ENCODE results near the gene C3orf85.
"Not testable (repeated sequence)": the region's sequence is repeated elsewhere in the genome, so short reads cannot be mapped to it uniquely, and the experiment has no call there.

The C3orf85 gene, protein sequence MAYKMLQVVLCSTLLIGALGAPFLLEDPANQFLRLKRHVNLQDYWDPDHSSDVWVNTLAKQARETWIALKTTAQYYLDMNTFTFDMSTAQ

GRCh38 chr3:109136523-109136922 is at the start of gene C3orf85:
Gene C3orf85, plus strand, starts transcription at chr3:109136719. Its CDS starts 129 bp downstream, at chr3:109136848.
- DNase-seq: no peak

DNA sequence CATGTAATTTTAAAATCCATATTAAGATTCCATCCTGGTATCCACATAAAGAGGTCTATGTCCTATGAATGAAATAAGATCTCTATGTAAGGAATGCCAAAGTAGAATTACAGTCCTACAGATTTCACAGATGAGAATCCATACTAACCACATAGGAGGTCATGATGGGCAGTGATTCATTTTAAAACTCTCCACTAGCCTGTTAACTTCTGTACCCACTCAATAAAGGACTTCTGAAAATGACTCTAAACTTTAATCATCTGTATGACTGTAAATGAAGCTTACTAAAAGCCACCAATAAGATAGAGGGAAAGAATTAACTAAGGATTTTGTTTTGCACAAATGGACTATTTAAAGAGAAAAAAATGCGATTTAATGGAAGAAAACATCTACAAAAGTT is 47.3 kb upstream of the C3orf85 start:
- DNase-seq: no peak

GRCh38 chr3:109091846-109092245 is 44.7 kb upstream of the C3orf85 start:
- no peak for DNase-seq

GRCh38 chr3:109093561-109093960 is 43.0 kb upstream of the C3orf85 start:
- no peak for DNase-seq

DNA sequence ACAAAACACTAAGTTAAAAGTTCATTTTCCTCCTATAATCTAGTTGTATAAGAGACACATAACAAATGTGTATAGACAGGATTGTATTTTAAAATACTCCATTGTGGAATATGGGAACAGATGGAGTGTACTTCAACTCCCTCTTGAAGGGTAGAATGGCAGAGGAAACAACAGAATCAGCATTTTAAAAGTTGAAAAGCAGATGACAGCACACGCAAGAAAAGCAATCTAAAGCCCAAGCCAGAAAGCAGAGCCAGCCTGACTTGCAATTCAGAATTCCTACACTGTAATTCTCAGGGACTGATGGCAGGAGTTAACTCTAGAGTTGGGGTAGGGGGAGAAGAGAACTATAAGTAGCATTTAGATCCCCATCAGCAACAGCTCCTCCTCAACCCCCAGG is 41.4 kb upstream of the C3orf85 start:
- no peak for DNase-seq

- no peak for DNase-seq
These were observed 38.4 kb upstream of the C3orf85 start for GRCh38 chr3:109098079-109098644.

DNA sequence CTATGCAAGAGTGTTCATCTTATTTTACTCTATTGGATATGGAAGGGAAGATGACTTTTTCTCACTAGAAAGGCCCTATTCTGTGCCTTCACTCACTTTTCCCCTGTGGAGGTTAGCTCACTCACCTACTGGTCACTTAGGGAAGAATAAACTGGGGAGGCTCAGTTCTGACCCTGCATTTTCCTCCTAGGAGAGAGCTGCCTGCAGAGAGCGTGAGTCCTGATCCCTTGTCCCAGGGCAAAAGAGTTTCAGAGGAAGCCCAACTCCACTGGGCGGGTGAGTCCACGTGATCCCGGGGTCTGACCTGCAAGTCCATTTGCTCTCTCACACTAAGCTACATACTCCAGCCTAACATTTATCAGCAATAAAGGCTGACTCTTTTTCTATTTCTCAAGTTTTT is 26.9 kb upstream of the C3orf85 start:
- DNase-seq: no peak

GRCh38 chr3:109112946-109113760 is 23.4 kb upstream of the C3orf85 start:
- DNase-seq: no peak

DNA sequence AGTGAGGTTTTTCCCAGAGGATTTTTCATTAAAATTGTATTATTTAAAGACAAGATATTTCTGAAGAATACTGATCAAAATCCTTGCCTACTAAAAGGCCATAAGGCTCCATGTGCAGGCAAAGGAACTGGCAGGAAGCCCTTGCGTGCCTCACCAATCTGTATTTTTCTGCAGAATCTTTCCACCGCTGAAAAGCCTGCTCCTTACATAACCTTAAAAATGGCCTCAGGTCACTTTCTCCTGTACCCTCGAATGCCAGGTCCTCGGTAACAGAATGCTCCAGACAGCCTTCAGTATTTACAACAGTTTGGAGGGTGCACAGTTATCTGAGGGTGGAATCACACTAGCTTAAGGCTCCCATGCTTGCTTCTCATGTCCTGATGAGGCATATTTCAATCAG is 21.8 kb upstream of the C3orf85 start:
- DNase-seq: no peak

DNA sequence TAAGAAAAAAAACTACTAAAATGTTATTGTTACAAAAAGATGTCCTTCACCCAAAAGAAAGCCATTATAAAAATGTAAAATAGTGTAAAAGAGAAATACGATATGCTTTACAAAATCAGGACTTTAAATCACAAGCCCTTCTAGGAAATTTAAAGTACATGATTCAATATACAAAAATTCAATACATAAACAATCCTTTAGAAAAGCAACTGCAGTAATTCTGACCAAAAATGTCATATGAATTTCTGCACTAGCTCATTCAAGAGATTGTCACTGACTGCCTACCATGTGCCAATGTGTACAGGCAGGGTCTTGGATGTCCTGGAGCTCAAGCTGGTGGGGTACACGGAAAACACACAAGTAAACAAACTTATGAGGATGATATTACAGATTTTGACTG is 21.1 kb upstream of the C3orf85 start:
- DNase-seq: no peak

DNA sequence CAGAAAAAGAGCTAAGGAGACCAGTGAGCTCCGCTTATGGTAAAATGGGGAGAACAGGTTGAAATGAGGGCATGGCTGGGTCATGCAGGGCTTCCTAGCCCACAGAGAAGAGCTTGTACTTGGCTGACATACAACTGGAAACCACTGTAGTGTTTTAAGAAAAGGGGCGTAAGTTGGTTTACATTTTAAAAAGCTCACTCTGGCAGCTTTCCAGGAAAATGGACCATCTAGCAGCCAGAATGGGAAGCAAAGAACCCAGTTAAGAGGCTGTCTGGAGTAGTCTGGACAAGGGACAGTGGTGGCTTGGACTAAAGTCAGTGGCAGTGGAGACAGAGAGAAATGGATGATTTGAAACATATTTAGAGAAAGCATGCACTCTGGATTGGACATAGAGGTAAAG is 20.5 kb upstream of the C3orf85 start:
- DNase-seq: no peak

GRCh38 chr3:109117939-109118338 is 18.6 kb upstream of the C3orf85 start, which contains the start of gene MORC1:
Gene MORC1, minus strand, starts transcription at chr3:109118134. Its CDS starts 75 bp downstream, at chr3:109118059.
- DNase-seq: no peak

DNA sequence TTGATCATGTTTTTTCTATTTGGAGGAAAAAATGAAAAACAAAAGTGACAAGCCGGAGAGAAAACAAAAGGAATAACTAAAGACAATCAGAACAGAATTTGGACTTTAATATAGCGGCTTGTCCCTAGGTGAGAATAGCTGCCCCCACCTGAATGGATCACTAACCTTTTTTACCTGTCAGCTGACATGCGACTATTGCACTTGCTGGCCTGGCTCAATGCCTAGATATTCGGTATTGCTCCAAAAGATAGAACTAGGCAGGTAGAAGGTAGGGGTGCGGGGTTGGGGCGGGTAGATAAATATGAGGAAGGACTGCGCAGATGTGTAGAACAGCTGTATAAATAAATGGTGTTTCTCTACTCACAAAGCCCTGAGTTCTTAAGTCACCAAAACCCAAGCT is 17.9 kb upstream of the C3orf85 start:
- DNase-seq: no peak

- no peak for DNase-seq
These were observed 13.8 kb upstream of the C3orf85 start for GRCh38 chr3:109122690-109123089.

GRCh38 chr3:109125902-109126301 is 10.6 kb upstream of the C3orf85 start:
- DNase-seq: no peak

GRCh38 chr3:109127553-109127952 is 9.0 kb upstream of the C3orf85 start:
- DNase-seq: no peak

DNA sequence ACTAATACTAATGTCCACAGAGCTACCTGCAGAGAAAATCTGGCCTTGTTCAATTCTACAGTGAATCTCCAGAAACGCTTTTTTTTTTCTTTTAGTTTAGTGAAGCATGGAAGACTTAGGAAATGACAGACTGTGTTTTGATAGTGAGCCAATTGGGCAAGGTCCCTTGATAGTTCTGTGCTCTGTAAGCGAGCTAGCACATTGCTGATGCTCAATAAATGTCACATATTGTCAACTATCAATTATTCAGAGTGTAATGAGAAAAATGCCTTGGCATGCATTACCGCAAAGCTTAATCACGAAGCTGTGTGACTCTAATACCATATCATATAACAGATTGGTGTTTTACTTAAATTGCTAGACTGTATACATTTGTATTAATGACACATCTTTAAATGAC is 5.2 kb upstream of the C3orf85 start:
- no peak for DNase-seq

DNA sequence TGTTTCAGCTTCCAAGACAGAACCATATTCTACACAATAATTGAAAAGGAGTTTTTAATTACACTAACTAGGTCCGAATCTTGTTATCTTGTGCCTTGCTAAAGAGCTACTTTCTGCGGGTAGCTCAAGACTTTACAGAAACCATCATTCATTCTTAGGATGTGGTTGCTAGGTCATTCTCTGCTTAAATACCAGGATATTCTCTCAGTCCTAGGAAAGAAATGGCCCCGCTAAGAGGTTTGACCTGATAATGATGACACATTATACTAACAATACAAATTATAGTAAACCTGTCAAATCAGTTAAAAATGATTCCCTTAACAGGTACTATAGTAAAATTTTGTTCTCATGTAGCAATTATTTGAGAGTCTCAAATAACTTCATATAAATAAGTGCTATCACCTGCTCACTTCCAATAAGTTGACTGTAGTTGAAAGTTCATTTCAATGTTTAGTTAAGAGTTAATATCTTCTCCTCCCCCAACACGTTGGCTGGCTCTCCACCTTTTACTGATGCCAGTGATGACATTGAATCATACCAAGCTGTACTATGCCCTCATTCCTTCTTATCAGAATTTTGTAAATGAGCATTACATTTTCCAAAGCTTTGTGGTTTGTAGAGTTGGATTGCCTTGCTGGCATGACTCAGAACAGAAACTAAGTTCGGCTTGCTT is 3.6 kb upstream of the C3orf85 start:
- DNase-seq: no peak

GRCh38 chr3:109133474-109133816 is 3.1 kb upstream of the C3orf85 start:
- not testable (repeated sequence) for DNase-seq

DNA sequence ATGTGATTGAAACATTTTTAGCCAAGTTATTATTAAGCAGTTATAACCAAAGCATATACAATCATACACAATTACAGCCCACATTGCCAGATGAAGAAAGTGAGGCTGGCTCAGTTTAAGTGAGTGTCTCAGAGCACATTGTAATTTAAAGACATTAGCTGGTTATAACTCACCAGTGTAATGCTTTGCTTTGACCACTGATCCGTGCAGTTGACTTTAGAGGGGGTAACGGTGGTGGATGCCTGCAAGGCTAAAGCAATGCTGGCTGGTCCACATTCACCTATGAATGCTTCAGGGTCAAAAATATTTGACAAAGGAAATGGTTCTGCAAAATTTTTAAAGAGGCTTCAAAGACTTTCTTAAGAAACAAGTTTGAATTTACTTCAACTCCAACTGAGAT is 1.2 kb downstream of the C3orf85 start:
- DNase-seq: no peak

DNA sequence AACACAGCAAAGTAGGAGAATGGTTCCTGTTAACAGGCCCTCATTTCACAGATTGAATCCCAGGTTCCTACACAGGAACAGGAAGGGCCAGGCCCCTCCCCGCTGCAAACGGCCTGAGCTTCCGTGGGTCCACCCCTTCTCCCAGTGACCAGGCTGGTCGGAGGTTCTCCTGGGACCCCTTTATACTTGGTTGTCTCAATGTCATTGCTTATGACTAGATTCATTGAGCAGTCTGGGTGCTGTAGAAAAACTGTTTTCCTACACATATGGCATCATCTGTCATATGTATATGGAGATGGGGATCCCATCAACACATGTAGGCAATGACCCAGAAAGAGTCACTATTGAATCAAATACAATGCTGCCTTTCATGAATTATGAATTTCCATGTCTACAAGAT is 3.8 kb downstream of the C3orf85 start:
- no peak for DNase-seq

DNA sequence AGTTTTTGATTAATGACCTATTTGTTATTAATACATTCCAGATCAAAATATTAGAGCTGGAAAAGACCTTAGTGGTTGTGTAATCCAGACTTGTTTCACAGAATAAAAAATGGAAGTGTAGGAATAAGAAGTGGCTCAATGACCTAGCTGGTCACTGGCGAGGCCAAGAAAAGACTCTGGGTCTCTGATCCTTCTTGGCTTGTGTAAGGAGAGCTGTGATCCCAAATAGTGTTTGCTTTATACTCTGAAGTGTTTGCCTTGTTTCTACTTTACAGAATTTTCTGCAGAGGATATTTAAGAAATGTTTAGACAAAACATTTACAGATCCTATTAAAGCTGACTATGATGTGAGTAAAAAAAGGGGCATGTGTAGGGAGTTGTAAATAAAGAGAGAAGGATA is 7.1 kb downstream of the C3orf85 start:
- DNase-seq: no peak

DNA sequence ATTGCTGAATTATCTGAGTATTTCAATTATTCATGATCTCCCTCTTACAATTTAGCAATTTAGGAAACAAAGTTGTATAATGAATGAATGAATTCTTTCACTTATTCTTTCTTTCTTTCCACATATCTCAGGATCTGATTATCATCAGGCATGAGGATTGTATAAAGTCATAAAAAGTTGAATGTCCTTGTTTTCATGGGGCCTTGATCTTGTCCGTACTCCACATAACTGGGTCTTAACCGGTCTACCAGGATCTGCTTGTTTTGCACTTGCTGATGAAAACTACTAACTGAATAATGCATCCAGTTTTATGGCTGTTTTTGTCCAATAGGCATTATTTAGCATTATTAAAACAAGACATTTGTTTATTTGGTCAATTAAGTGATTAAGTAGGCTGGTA is 12.6 kb downstream of the C3orf85 start:
- DNase-seq: no peak

DNA sequence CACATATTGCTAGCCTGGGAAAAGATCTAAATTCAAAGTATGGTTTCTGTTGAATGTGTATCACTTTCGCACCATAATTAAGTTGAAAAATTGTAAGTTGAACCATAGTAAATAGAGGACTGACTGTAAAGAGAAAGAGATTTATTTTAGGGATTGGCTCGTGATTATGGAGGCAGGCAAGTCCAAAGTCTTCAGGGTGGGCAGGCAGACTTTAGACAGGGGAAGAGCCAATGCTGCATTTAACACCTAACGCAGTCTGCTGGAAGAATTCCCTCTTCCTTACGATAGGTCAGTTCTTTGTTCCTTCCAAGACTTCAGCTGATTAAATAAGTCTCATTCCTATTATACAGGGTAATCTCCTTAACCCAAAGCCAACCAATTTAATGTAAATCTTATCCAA is 15.8 kb downstream of the C3orf85 start:
- DNase-seq: no peak

Measured in SIG-M5 (cell line).